Gastrocnemius medialis (tissue), 4 donors: Measurements from ENCODE around the gene SEPTIN12. TPM values are rescaled to one million over a fixed set of nuclear protein-coding genes. Genes with fewer than 3 reads are reported as not detected.

ENCODE experiments used
- ATAC-seq, 2 donors: fragments of 150-250 bp; one replicate each; pipeline ENCODE4 v1.9.1; 2016
- DNase-seq, 2 donors: peaks; one replicate each; pipeline ENCODE4 v3.0.0-alpha.2; 2019
- H3K27ac ChIP-seq, 4 donors: fragments of 200-600 bp; sonication (generic); 1 replicate in 1 of 4; 2 replicates in 3 of 4; pipeline ENCODE4 v1.5.1; 2016 to 2018; ENCODE audit warnings: mild to moderate bottlenecking in 2 of 4, moderate library complexity in 1 of 4
- H3K27me3 ChIP-seq, 3 donors: fragments of 200-600 bp; sonication (generic) in 2 of 3; 1 replicate in 1 of 3; 2 replicates in 2 of 3; pipeline versions ENCODE4 v1.5.1 to v1.6.0; 2016 to 2019; ENCODE audit warnings: mild to moderate bottlenecking in 1 of 3, moderate library complexity in 1 of 3
- H3K36me3 ChIP-seq, 2 donors: fragments of 200-600 bp; sonication (generic) in 1 of 2; one replicate each; pipeline ENCODE4 v1.5.1; 2017 to 2018
- H3K4me1 ChIP-seq, 2 donors: fragments of 200-600 bp; sonication (generic) in 1 of 2; one replicate each; pipeline ENCODE4 v1.5.1; 2016 to 2017; ENCODE audit warnings: mild to moderate bottlenecking in 2 of 2
- H3K4me3 ChIP-seq, 4 donors: fragments of 200-600 bp; sonication (generic) in 3 of 4; 1 replicate in 1 of 4; 2 replicates in 3 of 4; pipeline ENCODE4 v1.5.1; 2016 to 2019; ENCODE audit warnings: mild to moderate bottlenecking in 2 of 4
- H3K9me3 ChIP-seq, 3 donors: fragments of 200-600 bp; sonication (generic) in 2 of 3; 1 replicate in 1 of 3; 2 replicates in 2 of 3; pipeline ENCODE4 v1.5.1; 2016 to 2019
- CTCF ChIP-seq, 5 experiments: fragments of 450-650 bp in 3 of 5; fragments of 200-600 bp in 2 of 5; sonication (generic) in 2 of 5; IDR thresholded peaks in 4 of 5; conservative IDR thresholded peaks in 1 of 5; 1 replicate in 4 of 5; 2 replicates in 1 of 5; pipeline ENCODE4 v1.5.1; 2016 to 2019; ENCODE audit warnings: antibody characterized with exemption in 5 of 5, mild to moderate bottlenecking in 3 of 5, moderate library complexity in 3 of 5
- POLR2A ChIP-seq, 2 donors: fragments of 450-650 bp; IDR thresholded peaks; one replicate each; pipeline ENCODE4 v1.6.1; 2017; ENCODE audit warnings: antibody characterized with exemption in 2 of 2, mild to moderate bottlenecking in 2 of 2, moderate library complexity in 2 of 2
- in situ Hi-C, 4 donors: fragments of 200-750 bp; cut with MboI; loops; one replicate each; pipeline versions ENCODE4 v1.15.0 to v1.8.0; 2017; ENCODE audit warnings: low sequenced_read_pairs in 4 of 4
- intact Hi-C: fragments of 100-400 bp; cut with DNase I; formaldehyde crosslinking; loops from one replicate; pipeline ENCODE4 v1.15.1; 2023; ENCODE audit warnings: low total_unique reads
- total RNA-seq, 4 donors: library from RNA; depleted of rRNA; stranded (reverse); fragments of >200 nt; gene quantifications; one replicate each; pipeline versions ENCODE4 v1.1.0 to v1.2.3, GENCODE V29; 2016

SEPTIN12 gene
- total RNA-seq, 4 donors from 2014 or later = not detected

- in situ Hi-C loops (no loop called here), intact Hi-C loops (loop anchor here (10.0 kb wide), 1 partner anchor 1994 kb away; no protein-coding TSS in a partner anchor)
- DNase-seq (no peak), ATAC-seq (no peak)
- peaks cover 0 to 39% of the 10 kb centered on the region in 2 donors for H3K36me3 ChIP-seq
- TF ChIP-seq POLR2A (IDR thresholded peaks at IDR 0.05) = no peak
- no peak for TF ChIP-seq CTCF (IDR thresholded peaks at IDR 0.05 in 4 of 5, conservative IDR thresholded peaks at IDR 0.05 in 1 of 5)
- no peak overlapping the region for H3K27ac ChIP-seq
- H3K9me3 ChIP-seq = no peaks in the 10 kb centered on the region
- peaks cover 6 to 8% of the 10 kb centered on the region in 2 donors for H3K4me1 ChIP-seq
- H3K4me3 ChIP-seq = no peak overlapping the region
- H3K27me3 ChIP-seq = no peaks in the 10 kb centered on the region
These were observed 59.5 kb downstream of the SEPTIN12 start for GRCh38 chr16:4728676-4729075.

Other genes with a start within 250 kb of the SEPTIN12 start
- 10 to 100 TPM; 23.8 to 34.2 (median 25.4) TPM for gene CDIP1, start 249.6 kb downstream of the SEPTIN12 start, total RNA-seq
- gene C16orf96, start 232.0 kb downstream of the SEPTIN12 start, total RNA-seq = under 1 TPM in 2 of 4 donors, not detected in 2; 0.15 to 0.59 TPM
- 10 to 100 TPM; 13.5 to 19.0 (median 15.4) TPM for gene UBALD1, start 173.5 kb downstream of the SEPTIN12 start, total RNA-seq
- 10 to 100 TPM; 33.8 to 62.9 (median 55.0) TPM for gene MGRN1, start 163.5 kb downstream of the SEPTIN12 start, total RNA-seq
- 10 to 100 TPM in 1 of 4 donors, 1 to 10 TPM in 3; 7.4 to 10.2 (median 8.8) TPM for gene NUDT16L1, start 94.8 kb downstream of the SEPTIN12 start, total RNA-seq
- gene ANKS3, start 54.1 kb downstream of the SEPTIN12 start, total RNA-seq = 10 to 100 TPM in 1 of 4 donors, 1 to 10 TPM in 3; 6.7 to 16.6 (median 9.0) TPM
- gene DNAAF8, start 53.8 kb downstream of the SEPTIN12 start, total RNA-seq = 1 to 10 TPM in 2 of 4 donors, under 1 TPM in 2; 0.44 to 1.2 (median 0.91) TPM
- 1 to 10 TPM; 6.3 to 7.3 (median 6.9) TPM for gene ZNF500, start 21.2 kb downstream of the SEPTIN12 start, total RNA-seq
- not detected for gene SMIM22, start 7.0 kb upstream of the SEPTIN12 start, total RNA-seq
- gene ROGDI, start 14.3 kb upstream of the SEPTIN12 start, total RNA-seq = 10 to 100 TPM; 11.6 to 31.1 (median 26.0) TPM
- 10 to 100 TPM; 39.4 to 56.7 (median 53.0) TPM for gene GLYR1, start 58.9 kb upstream of the SEPTIN12 start, total RNA-seq
- 10 to 100 TPM; 25.3 to 33.4 (median 28.2) TPM for gene UBN1, start 59.1 kb upstream of the SEPTIN12 start, total RNA-seq
- gene PPL, start 148.8 kb upstream of the SEPTIN12 start, total RNA-seq = 10 to 100 TPM; 12.8 to 23.1 (median 18.3) TPM
- 1 to 10 TPM in 3 of 4 donors, under 1 TPM in 1; 0.85 to 5.8 (median 1.5) TPM for gene SEC14L5, start 170.0 kb upstream of the SEPTIN12 start, total RNA-seq
- gene NAGPA, start 245.6 kb upstream of the SEPTIN12 start, total RNA-seq = 10 to 100 TPM; 15.1 to 27.5 (median 27.4) TPM